Activated CD8-positive, alpha-beta T cell treated with anti-CD3 and anti-CD28 coated beads for 36 hours (primary cell): ENCODE data around the gene SCYGR1. TPM values are rescaled to one million over a fixed set of nuclear protein-coding genes. Genes with fewer than 3 reads are reported as not detected.
A peak's percentile ranks its signal among the peaks of the same experiment; 100 is the strongest.

Source experiments
- ATAC-seq: fragments of 200-7000 bp; cut with Tn5 transposase; one replicate; pipeline ENCODE4 v1.10.0; 2021; ENCODE audit warnings: mild to moderate bottlenecking, moderate library complexity
- CTCF ChIA-PET: fragments of 350-600 bp; sonication (Branson Sonifier 250); formaldehyde crosslinking; loops from one replicate; lab custom pipeline; 2021; ENCODE audit warnings: antibody characterized with exemption; lab: Charles Lee
- POLR2A ChIA-PET: fragments of 350-600 bp; sonication (Branson Sonifier 250); formaldehyde crosslinking; loops from one replicate; lab custom pipeline; 2021; ENCODE audit warnings: antibody characterized with exemption; lab: Charles Lee
- DNase-seq: peaks from one replicate; pipeline ENCODE4 v3.0.0-alpha.2; 2020
- H3K27ac Mint-ChIP-seq: one replicate; pipeline ENCODE4 v1.8.0; 2021; ENCODE audit warnings: mild to moderate bottlenecking, mixed read lengths
- H3K27me3 Mint-ChIP-seq: one replicate; pipeline ENCODE4 v1.8.0; 2021; ENCODE audit warnings: mixed read lengths
- H3K36me3 Mint-ChIP-seq: one replicate; pipeline ENCODE4 v1.8.0; 2021; ENCODE audit warnings: low read depth, mixed read lengths
- H3K4me1 Mint-ChIP-seq: one replicate; pipeline ENCODE4 v1.8.0; 2021; ENCODE audit warnings: low read depth, mixed read lengths
- H3K4me3 Mint-ChIP-seq: one replicate; pipeline ENCODE4 v1.8.0; 2021; ENCODE audit warnings: mild to moderate bottlenecking, moderate library complexity, mixed read lengths
- H3K9me3 Mint-ChIP-seq: one replicate; pipeline ENCODE4 v1.8.0; 2021; ENCODE audit warnings: mixed read lengths
- intact Hi-C: fragments of 100-400 bp; cut with micrococcal nuclease; formaldehyde crosslinking; loops from one replicate; pipeline ENCODE4 v1.10.0; 2022
- total RNA-seq, 2 experiments: library from RNA; stranded (reverse); gene quantifications; one replicate each; pipeline ENCODE4 v1.2.3, GENCODE V29; 2021
- TF ChIP-seq, protein P1 (sequence below): fragments of 200-600 bp; IDR thresholded peaks from one replicate; pipeline ENCODE4 v1.8.0; 2022; ENCODE audit warnings: antibody characterized with exemption, mild to moderate bottlenecking

SCYGR1 gene
- total RNA-seq, 2 experiments from 2014 or later, result not detected

DNA sequence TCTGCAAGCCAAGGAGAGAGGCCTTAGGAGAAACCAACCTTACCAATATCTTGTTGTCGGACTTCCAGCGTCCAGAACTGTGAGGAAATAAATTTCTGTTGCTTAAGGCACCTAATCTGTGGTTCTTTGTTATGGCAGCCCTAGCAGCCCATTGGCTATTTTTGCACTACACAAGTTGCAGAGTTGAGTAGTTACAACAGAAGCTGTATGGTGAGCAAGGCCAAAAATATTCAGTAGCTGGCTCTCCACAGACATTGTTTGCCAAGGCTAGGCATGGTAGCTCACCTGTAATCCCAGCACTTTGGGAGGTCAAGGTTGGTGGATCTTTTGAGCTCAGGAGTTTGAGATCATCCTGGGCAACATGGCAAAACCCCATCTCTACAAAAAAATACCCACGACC lies 27.1 kb upstream of the SCYGR1 start:
- Mint-ChIP-seq H3K9me3 (no peaks in the 10 kb centered on the region), H3K4me3 (no peak overlapping the region), H3K27ac (peak overlapping the region; percentile 88), H3K4me1 (peaks cover 54% of the 10 kb centered on the region), H3K27me3 (no peaks in the 10 kb centered on the region), H3K36me3 (no peaks in the 10 kb centered on the region)
- DNase-seq (no peak), ATAC-seq (no peak)
- POLR2A ChIA-PET, result no interaction called here
- CTCF ChIA-PET, result interaction anchor here (0.9 to 1.4 kb wide), 4 partner anchors 8 to 58 kb away, joined by 3 to 5 read pairs (median 4); no protein-coding TSS in a partner anchor
- TF ChIP-seq, protein P1, sequence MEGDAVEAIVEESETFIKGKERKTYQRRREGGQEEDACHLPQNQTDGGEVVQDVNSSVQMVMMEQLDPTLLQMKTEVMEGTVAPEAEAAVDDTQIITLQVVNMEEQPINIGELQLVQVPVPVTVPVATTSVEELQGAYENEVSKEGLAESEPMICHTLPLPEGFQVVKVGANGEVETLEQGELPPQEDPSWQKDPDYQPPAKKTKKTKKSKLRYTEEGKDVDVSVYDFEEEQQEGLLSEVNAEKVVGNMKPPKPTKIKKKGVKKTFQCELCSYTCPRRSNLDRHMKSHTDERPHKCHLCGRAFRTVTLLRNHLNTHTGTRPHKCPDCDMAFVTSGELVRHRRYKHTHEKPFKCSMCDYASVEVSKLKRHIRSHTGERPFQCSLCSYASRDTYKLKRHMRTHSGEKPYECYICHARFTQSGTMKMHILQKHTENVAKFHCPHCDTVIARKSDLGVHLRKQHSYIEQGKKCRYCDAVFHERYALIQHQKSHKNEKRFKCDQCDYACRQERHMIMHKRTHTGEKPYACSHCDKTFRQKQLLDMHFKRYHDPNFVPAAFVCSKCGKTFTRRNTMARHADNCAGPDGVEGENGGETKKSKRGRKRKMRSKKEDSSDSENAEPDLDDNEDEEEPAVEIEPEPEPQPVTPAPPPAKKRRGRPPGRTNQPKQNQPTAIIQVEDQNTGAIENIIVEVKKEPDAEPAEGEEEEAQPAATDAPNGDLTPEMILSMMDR, result no peak
- intact Hi-C loops, result no loop called here

DNA sequence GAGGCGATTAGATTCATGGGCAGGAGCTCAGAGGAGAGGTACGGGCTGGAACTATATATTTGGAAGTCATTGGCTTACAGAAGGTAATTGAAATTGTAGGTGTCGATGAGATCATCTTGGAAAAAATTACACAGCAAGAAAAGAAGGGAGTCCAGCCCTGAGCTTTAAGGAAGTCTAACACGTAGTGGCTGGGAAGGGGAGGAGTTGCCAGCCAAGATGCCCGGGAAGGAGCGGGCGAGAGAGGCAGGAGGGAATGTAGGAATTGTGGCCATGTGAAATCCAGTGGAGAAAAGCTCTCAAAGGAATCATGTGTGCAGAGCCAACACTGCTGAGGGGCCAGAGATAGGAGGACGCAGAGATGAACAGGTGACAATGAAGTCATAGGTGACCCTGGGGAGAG lies 25.6 kb upstream of the SCYGR1 start:
- no peak for ATAC-seq
- Mint-ChIP-seq H3K36me3 (no peaks in the 10 kb centered on the region), H3K27ac (peak overlapping the region; percentile 65), H3K9me3 (no peaks in the 10 kb centered on the region), H3K4me3 (no peak overlapping the region), H3K27me3 (no peaks in the 10 kb centered on the region), H3K4me1 (peaks cover 54% of the 10 kb centered on the region)
- ChIA-PET POLR2A (interaction anchor here (3.9 kb wide), 1 partner anchor 47 kb away, joined by 13 read pairs; no protein-coding TSS in a partner anchor), CTCF (interaction anchor here (0.6 to 1.4 kb wide), 2 partner anchors 13 to 60 kb away, joined by 3 to 5 read pairs; no protein-coding TSS in a partner anchor)
- no peak for DNase-seq
- intact Hi-C loops, result no loop called here
- TF ChIP-seq, protein P1, result no peak

DNA sequence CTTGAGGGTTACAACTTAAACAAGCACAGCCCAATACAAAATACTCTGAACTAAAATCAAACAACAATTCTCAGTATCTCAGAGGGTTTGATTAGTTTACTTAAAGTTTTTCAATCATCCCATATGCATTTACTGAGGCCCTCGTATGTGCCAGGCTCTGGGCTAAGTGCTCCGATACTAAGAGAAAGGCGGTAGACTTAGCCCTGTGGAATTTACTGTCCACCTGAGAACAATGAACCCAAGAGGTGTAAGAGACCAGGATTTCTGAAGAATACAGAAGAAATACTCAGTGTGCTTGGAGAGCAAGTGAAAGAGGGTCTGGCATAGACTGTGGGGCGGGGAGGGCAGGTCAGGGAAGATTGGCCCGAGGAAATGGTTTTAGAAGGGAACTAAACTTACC lies 25.1 kb upstream of the SCYGR1 start:
- DNase-seq (no peak), ATAC-seq (no peak)
- ChIA-PET CTCF (interaction anchor here (1.4 kb wide), 1 partner anchor 61 kb away, joined by 5 read pairs; no protein-coding TSS in a partner anchor), POLR2A (interaction anchor here (3.9 kb wide), 1 partner anchor 48 kb away, joined by 13 read pairs; no protein-coding TSS in a partner anchor)
- TF ChIP-seq, protein P1, result no peak
- H3K27ac Mint-ChIP-seq, result peak overlapping the region; percentile 65
- no peak overlapping the region for H3K4me3 Mint-ChIP-seq
- no peaks in the 10 kb centered on the region for H3K36me3 Mint-ChIP-seq
- intact Hi-C loops, result no loop called here
- H3K4me1 Mint-ChIP-seq, result peaks cover 57% of the 10 kb centered on the region
- no peaks in the 10 kb centered on the region for H3K27me3 Mint-ChIP-seq
- peaks cover 1% of the 10 kb centered on the region for H3K9me3 Mint-ChIP-seq

DNA sequence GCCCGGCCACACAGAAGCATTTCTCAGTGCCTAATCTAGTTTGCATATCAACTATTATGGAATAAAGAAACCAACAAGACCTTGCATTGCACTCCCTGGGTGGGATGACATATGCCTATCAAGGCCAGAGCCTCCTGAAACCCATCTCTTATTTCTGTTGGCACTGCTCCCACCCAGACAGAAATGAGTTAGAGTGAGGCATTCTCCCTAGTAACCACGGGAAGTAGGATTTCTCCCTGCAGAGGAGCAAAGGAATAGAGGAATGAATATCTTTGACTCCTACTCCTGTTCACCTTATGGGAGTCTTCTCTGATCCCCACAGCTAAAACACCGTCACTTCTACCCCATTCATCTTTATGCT lies 24.2 kb upstream of the SCYGR1 start:
- Mint-ChIP-seq H3K27ac (peak overlapping the region; percentile 90), H3K27me3 (no peaks in the 10 kb centered on the region), H3K36me3 (no peaks in the 10 kb centered on the region), H3K4me1 (peaks cover 63% of the 10 kb centered on the region), H3K9me3 (peaks cover 1% of the 10 kb centered on the region), H3K4me3 (peak overlapping the region; percentile 40)
- intact Hi-C loops, result loop anchor here (1.0 kb wide), 1 partner anchor 52 kb away; no protein-coding TSS in a partner anchor
- ATAC-seq (no peak), DNase-seq (no peak)
- CTCF ChIA-PET, result interaction anchor here (3.1 to 3.2 kb wide), 2 partner anchors 59 to 61 kb away, joined by 12 to 13 read pairs; partner anchors contain the start of gene AGFG1
- TF ChIP-seq, protein P1, result no peak
- POLR2A ChIA-PET, result interaction anchor here (1.4 to 3.9 kb wide), 2 partner anchors 49 to 51 kb away, joined by 6 to 13 read pairs; no protein-coding TSS in a partner anchor

DNA sequence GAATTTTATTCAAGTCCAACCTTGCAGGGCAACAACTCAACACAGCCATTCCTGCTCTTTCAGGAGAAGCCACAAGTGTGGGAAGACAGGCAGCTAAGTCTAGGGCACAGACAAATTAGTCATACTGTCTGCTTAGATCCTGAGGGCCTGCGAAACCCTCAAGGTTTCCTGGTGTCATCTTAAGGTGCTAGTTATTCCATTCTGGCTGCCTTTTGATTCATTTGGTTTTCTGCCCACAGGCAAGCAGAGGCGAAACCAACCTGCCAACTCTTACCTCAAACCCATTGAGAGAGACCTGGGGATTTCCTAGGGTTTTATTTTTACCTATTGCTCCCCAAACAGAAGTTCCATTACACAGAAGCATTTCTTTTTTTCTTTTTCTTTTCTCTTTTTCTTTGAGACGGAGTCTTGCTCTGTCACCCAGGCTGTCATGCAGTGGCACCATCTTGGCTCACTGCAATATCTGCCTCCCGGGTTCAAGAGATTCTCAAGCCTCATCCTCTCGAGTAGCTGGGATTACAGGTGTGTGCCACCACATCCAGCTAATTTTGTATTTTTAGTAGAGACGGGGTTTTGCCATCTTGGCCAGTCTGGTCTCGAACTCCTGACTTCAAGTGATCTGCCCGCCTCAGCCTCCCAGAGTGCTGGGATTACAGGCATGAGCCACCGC lies 23.7 kb upstream of the SCYGR1 start:
- no peaks in the 10 kb centered on the region for H3K27me3 Mint-ChIP-seq
- peaks cover 1% of the 10 kb centered on the region for H3K9me3 Mint-ChIP-seq
- intact Hi-C loops, result loop anchor here (1.0 kb wide), 1 partner anchor 53 kb away; no protein-coding TSS in a partner anchor
- ATAC-seq (peak; percentile 84), DNase-seq (peak; percentile 82)
- TF ChIP-seq, protein P1, result no peak
- ChIA-PET CTCF (interaction anchor here (0.9 to 3.2 kb wide), 5 partner anchors 15 to 62 kb away, joined by 3 to 13 read pairs (median 8); partner anchors contain the start of gene AGFG1), POLR2A (interaction anchor here (1.3 to 3.9 kb wide), 5 partner anchors 49 to 62 kb away, joined by 4 to 13 read pairs (median 6); no protein-coding TSS in a partner anchor)
- peak overlapping the region; percentile 40 for H3K4me3 Mint-ChIP-seq
- H3K36me3 Mint-ChIP-seq, result no peaks in the 10 kb centered on the region
- peak overlapping the region; percentile 90 for H3K27ac Mint-ChIP-seq
- peaks cover 64% of the 10 kb centered on the region for H3K4me1 Mint-ChIP-seq
